HTR-8/SVneo (cell line): ENCODE measurements around the gene COL13A1.
A peak's percentile ranks its signal among the peaks of the same experiment; 100 is the strongest.

Experiments used
- DNase-seq: peaks from one replicate; pipeline ENCODE4 v3.0.0; 2011; ENCODE audit warnings: low spot score, mixed read lengths; ENCODE audit not compliant: insufficient read length
- FAIRE-seq: peaks from 2 replicates; lab custom pipeline; 2011; peaks lifted over from hg19 to GRCh38; lab: Jason Lieb, UNC

The COL13A1 gene

GRCh38 chr10:69928339-69928738 lies 126.6 kb downstream of the COL13A1 start:
- DNase-seq, result no peak

GRCh38 chr10:69929575-69929974 lies 127.9 kb downstream of the COL13A1 start:
- DNase-seq (no peak), FAIRE-seq (no peak)

More at GRCh38 chr10:69928339-69928738, 126.6 kb downstream of the COL13A1 start:
- no peak for FAIRE-seq

DNA sequence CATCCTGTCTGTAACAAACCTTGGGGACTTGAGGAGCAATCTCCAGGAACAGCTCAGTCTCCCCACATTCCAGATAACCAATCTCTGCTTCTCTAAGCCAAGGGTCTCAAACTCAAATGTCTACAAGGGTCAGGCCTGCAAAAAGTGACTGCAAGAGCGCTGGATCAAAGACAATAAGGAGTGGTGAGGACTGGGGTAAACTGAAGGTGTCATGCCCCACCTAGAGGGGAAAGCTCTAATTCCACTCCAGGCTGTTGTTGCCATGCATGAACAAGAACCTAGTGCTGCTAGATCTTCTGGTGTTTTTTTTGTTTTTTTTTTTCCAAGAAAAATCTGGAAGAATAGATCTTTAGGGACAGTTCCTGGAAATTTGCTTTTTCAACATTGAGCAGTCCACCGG lies 133.1 kb downstream of the COL13A1 start:
- no peak for FAIRE-seq

DNA sequence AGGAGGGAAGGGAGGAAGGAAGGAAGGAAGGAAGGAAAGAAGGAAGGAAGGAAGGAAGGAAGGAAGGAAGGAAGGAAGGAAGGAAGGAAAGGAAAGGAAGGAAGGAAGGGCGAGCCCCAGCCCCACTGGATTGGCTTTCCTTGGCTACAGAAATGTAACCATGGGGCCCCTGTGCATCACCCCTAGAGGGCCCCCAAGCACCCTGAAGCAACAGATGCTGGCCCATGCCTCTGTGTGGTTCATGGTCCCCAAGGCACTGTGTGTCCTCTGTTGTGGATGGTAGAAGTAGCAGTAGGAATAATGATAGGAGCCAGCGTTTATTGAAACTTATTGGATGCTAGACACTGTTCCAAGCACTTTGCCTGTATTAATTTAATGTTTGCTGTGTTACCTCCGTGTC lies 134.4 kb downstream of the COL13A1 start:
- FAIRE-seq, result no peak
- peak; percentile 29 for DNase-seq

More for the DNA sequence above, 133.1 kb downstream of the COL13A1 start:
- no peak for DNase-seq

GRCh38 chr10:69938541-69938991 lies 136.9 kb downstream of the COL13A1 start:
- no peak for FAIRE-seq
- DNase-seq, result no peak

GRCh38 chr10:69939061-69939460 lies 137.4 kb downstream of the COL13A1 start:
- FAIRE-seq, result no peak
- DNase-seq, result no peak

GRCh38 chr10:69939481-69939880 lies 137.8 kb downstream of the COL13A1 start:
- FAIRE-seq (no peak), DNase-seq (no peak)

- DNase-seq (no peak), FAIRE-seq (no peak)
These were observed 140.0 kb downstream of the COL13A1 start for GRCh38 chr10:69941730-69942129.

DNA sequence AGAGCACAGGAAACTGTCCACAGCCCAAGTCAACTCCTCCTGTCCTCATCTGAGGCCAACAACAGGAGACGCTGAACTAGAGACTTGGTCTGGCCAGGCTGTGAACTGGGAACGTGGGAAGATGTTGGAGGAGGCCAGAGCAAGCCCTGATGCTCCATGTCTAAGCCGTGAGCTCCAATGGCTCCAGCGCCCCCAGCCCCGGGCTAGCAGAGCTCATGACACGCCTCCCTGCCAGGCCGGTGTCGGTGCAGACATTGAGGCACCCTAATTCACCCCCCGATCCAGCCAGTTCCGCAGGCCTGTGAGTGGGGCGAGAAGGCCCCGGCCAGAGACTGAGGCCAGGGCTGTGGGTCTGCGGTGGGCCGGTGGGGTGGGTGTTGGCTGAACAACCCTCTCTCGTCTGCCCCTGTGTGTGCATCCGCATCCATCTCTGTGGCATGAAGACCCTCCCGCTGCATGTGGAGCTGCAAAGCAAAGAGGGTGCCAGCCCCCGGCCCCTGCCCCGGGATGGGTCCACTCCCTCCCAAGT lies 141.7 kb downstream of the COL13A1 start:
- FAIRE-seq (no peak), DNase-seq (no peak)

GRCh38 chr10:69944761-69945160 lies 143.1 kb downstream of the COL13A1 start:
- FAIRE-seq, result no peak
- DNase-seq, result no peak

DNA sequence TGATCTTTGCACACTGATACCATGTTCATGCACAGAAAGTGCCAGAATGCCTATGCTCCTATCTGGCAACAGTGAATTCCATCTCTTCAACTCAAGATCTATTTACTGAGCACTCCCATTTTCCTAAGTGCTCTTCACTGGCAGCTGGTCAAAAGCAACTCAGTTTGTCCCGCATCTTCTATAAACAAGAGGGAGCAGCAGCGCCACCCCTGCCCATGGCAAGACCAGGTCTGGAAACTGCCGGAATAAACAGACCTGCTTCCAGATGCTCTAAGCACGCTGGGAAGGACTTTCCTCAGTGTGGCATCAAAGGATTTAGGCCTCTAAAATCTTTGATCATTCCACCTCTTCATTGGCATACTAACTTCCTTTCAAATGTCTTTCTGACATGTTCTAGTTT lies 146.6 kb downstream of the COL13A1 start:
- no peak for FAIRE-seq
- no peak for DNase-seq

DNA sequence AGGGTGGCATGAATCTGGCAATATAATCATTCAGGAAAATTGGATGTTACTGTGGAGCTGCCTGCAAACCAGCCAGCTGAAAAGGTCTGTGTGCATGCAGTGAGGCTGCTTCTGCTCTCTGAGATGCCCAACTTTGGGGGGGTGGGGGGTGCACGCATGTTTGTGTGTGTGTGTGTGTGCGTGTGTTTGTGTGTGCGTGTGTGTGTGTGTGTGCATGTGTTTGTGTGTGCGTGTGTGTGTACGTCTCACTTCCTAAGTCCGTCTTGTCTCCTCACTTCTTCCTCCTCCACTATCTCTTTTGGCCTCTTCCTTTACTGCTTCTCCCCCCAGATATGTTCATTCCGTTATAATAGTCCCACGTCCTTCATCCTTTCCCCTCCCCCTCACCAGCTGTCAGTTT lies 148.1 kb downstream of the COL13A1 start:
- FAIRE-seq, result peak; percentile 49

GRCh38 chr10:69951658-69952057 lies 150.0 kb downstream of the COL13A1 start:
- DNase-seq (no peak), FAIRE-seq (no peak)

More for the DNA sequence above, 148.1 kb downstream of the COL13A1 start:
- DNase-seq, result no peak

DNA sequence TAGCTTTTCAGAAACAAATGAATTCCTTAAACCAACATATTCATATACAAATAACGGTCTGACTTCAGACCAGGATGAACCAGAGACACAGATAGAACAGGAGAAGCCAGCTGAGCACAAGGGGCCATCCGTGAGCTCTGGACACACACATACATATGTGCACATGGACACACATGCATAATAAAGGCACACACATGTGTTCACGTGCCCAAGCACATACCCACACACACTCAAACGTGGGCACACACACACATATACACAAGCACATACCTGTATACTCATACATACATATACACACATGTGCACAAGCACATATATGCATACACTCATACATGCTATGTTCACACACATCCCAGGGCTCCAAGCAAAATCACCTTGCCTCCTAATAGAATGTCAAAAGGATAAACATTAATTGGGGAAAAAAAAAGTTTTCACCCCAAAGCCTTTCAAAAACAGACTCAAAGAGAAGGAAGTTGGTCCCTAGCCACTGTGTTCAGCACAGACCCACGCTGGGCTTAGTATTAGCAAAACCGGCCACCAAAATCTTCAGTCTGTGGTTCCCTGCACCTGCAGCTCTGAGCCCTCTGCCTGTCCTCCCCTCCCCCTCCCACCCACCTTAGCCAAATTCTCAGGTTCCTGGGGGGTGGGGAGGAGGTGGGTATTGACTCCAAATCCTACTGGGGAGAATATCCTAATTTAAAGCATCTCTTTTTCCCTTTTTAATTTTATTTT lies 150.5 kb downstream of the COL13A1 start:
- FAIRE-seq, result peak; percentile 77
- no peak for DNase-seq

DNA sequence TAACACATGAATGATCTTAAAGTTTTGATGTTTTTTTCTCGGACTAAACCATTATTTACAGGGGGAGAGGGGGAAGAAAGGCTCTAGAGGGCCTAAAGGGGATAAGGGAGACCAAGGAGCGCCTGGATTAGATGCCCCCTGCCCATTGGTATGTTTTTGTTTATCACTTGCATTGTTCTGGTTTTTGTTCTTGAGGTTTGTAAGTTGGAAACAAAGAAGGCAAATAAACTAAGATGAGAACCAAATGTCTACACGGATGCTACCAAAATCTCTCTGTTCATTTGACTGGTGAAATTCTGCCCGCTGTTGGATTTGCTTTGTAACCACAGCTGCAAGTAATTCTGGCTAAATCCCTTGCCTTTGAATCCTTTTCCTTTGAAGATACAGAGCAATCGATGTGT lies 151.1 kb downstream of the COL13A1 start:
- DNase-seq, result no peak
- no peak for FAIRE-seq

GRCh38 chr10:69953851-69954250 lies 152.1 kb downstream of the COL13A1 start:
- DNase-seq, result no peak
- FAIRE-seq, result no peak

- FAIRE-seq, result no peak
- no peak for DNase-seq
These were observed 153.6 kb downstream of the COL13A1 start for GRCh38 chr10:69955211-69955805.

- DNase-seq (no peak), FAIRE-seq (no peak)
These were observed 154.4 kb downstream of the COL13A1 start for GRCh38 chr10:69955897-69956740.

DNA sequence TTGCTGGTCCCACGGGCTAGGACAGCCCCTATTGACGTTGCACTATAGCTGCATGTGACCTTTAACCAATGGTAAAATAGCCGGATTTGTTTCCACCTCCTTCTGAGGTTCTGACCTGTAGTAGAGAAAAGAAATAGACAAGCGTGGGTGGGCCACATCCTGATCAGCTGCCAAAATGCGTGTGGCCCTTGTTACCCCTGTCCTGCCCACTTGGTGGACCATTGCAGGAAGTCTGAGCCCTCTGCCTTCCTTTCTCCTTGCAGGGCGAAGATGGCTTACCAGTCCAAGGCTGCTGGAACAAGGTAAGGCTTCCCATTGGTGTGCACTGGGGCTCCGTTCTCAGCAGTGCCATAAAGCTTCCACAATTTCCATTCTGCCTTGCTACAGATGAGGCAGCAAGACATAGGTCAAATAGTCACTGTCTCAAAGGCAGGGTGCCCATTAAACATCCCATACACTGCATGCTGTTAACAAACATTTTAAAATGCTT lies 155.1 kb downstream of the COL13A1 start:
- DNase-seq (no peak), FAIRE-seq (no peak)

DNA sequence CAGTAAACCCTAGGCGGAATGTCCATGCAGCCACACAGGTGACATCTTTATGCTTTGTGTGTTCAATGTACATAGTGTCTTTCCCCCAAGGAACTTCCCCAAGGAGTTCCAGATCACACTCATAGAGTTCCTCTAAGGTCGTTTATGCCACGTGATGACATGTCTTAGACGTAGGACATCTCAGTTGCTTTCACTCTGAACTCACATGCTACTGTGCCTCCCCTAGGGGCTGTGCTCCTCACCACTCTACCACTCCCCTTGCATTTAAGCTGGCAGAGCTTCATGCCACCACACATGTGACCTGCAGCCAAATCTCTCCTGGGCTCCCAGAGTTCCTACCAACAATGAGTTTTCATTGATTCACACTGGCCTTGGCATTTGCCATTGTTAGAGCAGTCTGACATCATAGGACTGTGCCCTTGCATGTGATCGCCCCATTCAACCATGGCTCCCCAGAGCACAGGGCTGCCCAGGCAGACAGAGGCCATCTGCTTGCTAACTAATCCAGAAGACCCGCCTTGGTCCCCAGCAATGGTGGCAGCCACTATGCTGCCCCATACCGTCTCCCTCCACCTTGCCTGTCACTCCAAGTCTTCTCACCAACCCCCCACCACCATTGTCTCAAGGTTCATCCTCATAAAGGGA lies 155.7 kb downstream of the COL13A1 start:
- FAIRE-seq (no peak), DNase-seq (no peak)
